H1 (cell line): ENCODE results near the gene ZACN.

Experiments
- CTCF ChIP-seq, 3 experiments: IDR thresholded peaks; 1 replicate in 2 of 3; 2 replicates in 1 of 3; pipeline versions ENCODE4 v1.5.1 to v1.6.1; 2011; ENCODE audit warnings: low read length in 3 of 3, mild to moderate bottlenecking in 3 of 3, inconsistent platforms in 2 of 3, low read depth in 1 of 3, moderate library complexity in 1 of 3; ENCODE audit not compliant: insufficient read depth in 1 of 3; ENCODE audit errors: control extremely low read depth in 1 of 3
- EZH2 ChIP-seq: fragments of 200-600 bp; sonication (generic); IDR thresholded peaks from 2 replicates; pipeline ENCODE4 v1.7.1; 2012; ENCODE audit warnings: low read depth, mild to moderate bottlenecking, moderate library complexity, low read length, inconsistent platforms; ENCODE audit not compliant: severe bottlenecking
- GTF2F1 ChIP-seq: IDR thresholded peaks from 2 replicates; pipeline ENCODE4 v1.6.1; 2012; ENCODE audit warnings: low read depth, low read length, improper control_type of control experiment, borderline replicate concordance
- JUND ChIP-seq: IDR thresholded peaks from 2 replicates; pipeline ENCODE4 v1.6.1; 2011; ENCODE audit warnings: mild to moderate bottlenecking, improper control_type of control experiment, low read length
- NANOG ChIP-seq: IDR thresholded peaks from 2 replicates; pipeline ENCODE4 v1.6.1; 2011; ENCODE audit warnings: low read length, low read depth, mild to moderate bottlenecking, inconsistent platforms; ENCODE audit not compliant: insufficient read depth, poor library complexity, severe bottlenecking
- POLR2A ChIP-seq, 2 experiments: IDR thresholded peaks; 1 replicate in 1 of 2; 2 replicates in 1 of 2; pipeline ENCODE4 v1.6.1; 2011; ENCODE audit warnings: low read depth in 2 of 2, low read length in 2 of 2, mild to moderate bottlenecking in 2 of 2; ENCODE audit errors: control extremely low read depth in 1 of 2
- TAF7 ChIP-seq: optimal IDR thresholded peaks from 2 replicates; pipeline ENCODE3; 2011; ENCODE audit warnings: low read depth, mild to moderate bottlenecking, inconsistent platforms, low read length, moderate library complexity, borderline replicate concordance
- TCF12 ChIP-seq: IDR thresholded peaks from 2 replicates; pipeline ENCODE4 v1.6.1; 2011; ENCODE audit warnings: low read depth, mild to moderate bottlenecking, low read length
- ZNF274 ChIP-seq: IDR thresholded peaks from 2 replicates; pipeline ENCODE4 v1.7.0; 2012; ENCODE audit warnings: low read length, borderline replicate concordance; ENCODE audit errors: extremely low read depth

- TF ChIP-seq EZH2 (no peak), CTCF (IDR thresholded peaks at IDR 0.05; ENCODE audit: control extremely low read depth in 1 of 3, insufficient read depth in 1 of 3, low read depth in 1 of 3, low read length in 3 of 3) (no peak), GTF2F1 (no peak), NANOG (no peak), TCF12 (no peak), JUND (no peak), POLR2A (IDR thresholded peaks at IDR 0.05; ENCODE audit: control extremely low read depth in 1 of 2, low read depth in 2 of 2, low read length in 2 of 2) (no peak), ZNF274 (no peak), TAF7 (no peak)
These were observed 43.6 kb downstream of the ZACN start for GRCh38 chr17:76122431-76123190.
